CD14-positive monocyte (primary cell): ENCODE data around the gene SIAH1. TPM values are rescaled to one million over a fixed set of nuclear protein-coding genes. Genes with fewer than 3 reads are reported as not detected.

ENCODE experiments used
- DNase-seq, 3 donors: peaks; one replicate each; pipeline ENCODE4 v3.0.0-alpha.2; 2011 to 2022
- H2AFZ ChIP-seq: 2 replicates; pipeline ENCODE4 v1.6.0; 2012; ENCODE audit warnings: mild to moderate bottlenecking, low read depth, low read length, inconsistent platforms; ENCODE audit not compliant: insufficient read depth, poor library complexity, severe bottlenecking
- H3K27ac ChIP-seq, 2 donors: 1 replicate in 1 of 2; 2 replicates in 1 of 2; pipeline ENCODE4 v1.5.1; 2012 to 2013; ENCODE audit warnings: low read length in 2 of 2, control low read depth in 1 of 2, inconsistent platforms in 1 of 2, low read depth in 1 of 2, mild to moderate bottlenecking in 1 of 2
- H3K27me3 ChIP-seq, 2 donors: one replicate each; pipeline versions ENCODE4 v1.6.0 to v1.6.1; 2011 to 2013; ENCODE audit warnings: low read length in 2 of 2; ENCODE audit not compliant: control insufficient read depth in 2 of 2, insufficient read depth in 2 of 2
- H3K36me3 ChIP-seq, 2 donors: replicated peaks in 1 of 2; 1 replicate in 1 of 2; 2 replicates in 1 of 2; pipeline versions ENCODE4 v1.5.1 to v1.6.1; 2012 to 2013; ENCODE audit warnings: low read length in 2 of 2, control low read depth in 1 of 2, inconsistent platforms in 1 of 2, mild to moderate bottlenecking in 1 of 2; ENCODE audit not compliant: insufficient read depth in 2 of 2, control insufficient read depth in 1 of 2
- H3K4me1 ChIP-seq, 2 donors: 1 replicate in 1 of 2; 2 replicates in 1 of 2; pipeline versions ENCODE4 v1.5.1 to v1.6.1; 2012 to 2013; ENCODE audit warnings: low read length in 2 of 2, control low read depth in 1 of 2, inconsistent platforms in 1 of 2, mild to moderate bottlenecking in 1 of 2, moderate library complexity in 1 of 2; ENCODE audit not compliant: insufficient read depth in 2 of 2, control insufficient read depth in 1 of 2
- H3K4me2 ChIP-seq: replicated peaks from 2 replicates; pipeline ENCODE3; 2012; ENCODE audit warnings: low read length, moderate library complexity, mild to moderate bottlenecking; ENCODE audit not compliant: poor library complexity, severe bottlenecking; ENCODE audit errors: extremely low read depth
- H3K4me3 ChIP-seq, 3 experiments: fragments of 200-600 bp in 1 of 3; sonication (generic) in 1 of 3; replicated peaks in 1 of 3; 1 replicate in 2 of 3; 2 replicates in 1 of 3; pipeline ENCODE4 v1.5.1; 2011 to 2013; ENCODE audit warnings: low read length in 3 of 3, mild to moderate bottlenecking in 3 of 3, control low read depth in 2 of 3, low read depth in 2 of 3, inconsistent platforms in 1 of 3, moderate library complexity in 1 of 3
- H3K79me2 ChIP-seq: 2 replicates; pipeline ENCODE4 v1.6.0; 2012; ENCODE audit warnings: mild to moderate bottlenecking, control low read depth, inconsistent platforms, low read length, moderate library complexity; ENCODE audit not compliant: insufficient read depth
- H3K9ac ChIP-seq: 2 replicates; pipeline ENCODE4 v1.6.0; 2017; ENCODE audit warnings: low read length, mild to moderate bottlenecking; ENCODE audit not compliant: insufficient read depth, poor library complexity, severe bottlenecking
- H3K9me3 ChIP-seq, 2 donors: replicated peaks in 1 of 2; 1 replicate in 1 of 2; 2 replicates in 1 of 2; pipeline versions ENCODE4 v1.5.1 to v1.6.1; 2012 to 2013; ENCODE audit warnings: low read length in 2 of 2, control low read depth in 1 of 2; ENCODE audit not compliant: control insufficient read depth in 1 of 2, insufficient read depth in 1 of 2
- H4K20me1 ChIP-seq: 2 replicates; pipeline ENCODE4 v1.6.0; 2012; ENCODE audit warnings: mild to moderate bottlenecking, low read length, control low read depth, moderate library complexity; ENCODE audit not compliant: insufficient read depth
- H3K27ac Mint-ChIP-seq, 7 donors: one replicate each; pipeline ENCODE4 v1.8.0; 2020; ENCODE audit warnings: mild to moderate bottlenecking in 7 of 7, mixed read lengths in 7 of 7, moderate library complexity in 6 of 7, inconsistent platforms in 2 of 7
- H3K27me3 Mint-ChIP-seq, 3 donors: one replicate each; pipeline ENCODE4 v1.8.0; 2021 to 2022; ENCODE audit warnings: low read depth in 3 of 3, mild to moderate bottlenecking in 3 of 3, mixed read lengths in 3 of 3, moderate library complexity in 3 of 3, inconsistent platforms in 1 of 3
- H3K36me3 Mint-ChIP-seq, 2 donors: one replicate each; pipeline ENCODE4 v1.8.0; 2020; ENCODE audit warnings: mixed read lengths in 2 of 2, inconsistent platforms in 1 of 2, mild to moderate bottlenecking in 1 of 2
- H3K4me1 Mint-ChIP-seq: one replicate; pipeline ENCODE4 v1.8.0; 2020; ENCODE audit warnings: mild to moderate bottlenecking, mixed read lengths
- H3K4me3 Mint-ChIP-seq, 2 donors: one replicate each; pipeline ENCODE4 v1.8.0; 2020; ENCODE audit warnings: mild to moderate bottlenecking in 2 of 2, mixed read lengths in 2 of 2, moderate library complexity in 1 of 2
- H3K9me3 Mint-ChIP-seq, 7 donors: one replicate each; pipeline ENCODE4 v1.8.0; 2020 to 2022; ENCODE audit warnings: mixed read lengths in 7 of 7, mild to moderate bottlenecking in 6 of 7, moderate library complexity in 6 of 7, inconsistent platforms in 2 of 7
- WGBS: methylation state at CpG from one replicate; pipeline ENCODE4 v1.1.5; 2013; ENCODE audit warnings: missing lambda C conversion rate; ENCODE audit not compliant: insufficient coverage; 5-methylcytosine and 5-hydroxymethylcytosine counted together
- intact Hi-C, 2 donors: fragments of 100-400 bp; cut with micrococcal nuclease; formaldehyde crosslinking; loops; one replicate each; pipeline versions ENCODE4 v1.15.0 to v1.15.1; 2023
- polyA plus RNA-seq, 3 donors: library from polyadenylated mRNA; depleted of rRNA in 1 of 3; unstranded in 2 of 3; stranded (reverse) in 1 of 3; fragments of 300-500 nt in 2 of 3; fragments of >200 nt in 1 of 3; fragmentation: Illumina TruSeq in 2 of 3; gene quantifications; 1 replicate in 2 of 3; 2 replicates in 1 of 3; pipeline ENCODE4 v1.2.3, GENCODE V29; 2012 to 2021
- TF ChIP-seq, protein P1 (sequence below): fragments of 200-600 bp; IDR thresholded peaks from one replicate; pipeline ENCODE4 v1.8.0; 2022; ENCODE audit warnings: antibody characterized with exemption, mild to moderate bottlenecking

Gene SIAH1
- polyA plus RNA-seq, 3 donors: 4.9 to 11.8 (median 5.6) TPM

- peaks cover 29 to 38% of the 10 kb centered on the region in 2 donors for H3K4me1 ChIP-seq
- H2AFZ ChIP-seq: peak overlapping the region; percentile 57
- H3K9ac ChIP-seq: peak overlapping the region; percentile 86
- TF ChIP-seq, protein P1, sequence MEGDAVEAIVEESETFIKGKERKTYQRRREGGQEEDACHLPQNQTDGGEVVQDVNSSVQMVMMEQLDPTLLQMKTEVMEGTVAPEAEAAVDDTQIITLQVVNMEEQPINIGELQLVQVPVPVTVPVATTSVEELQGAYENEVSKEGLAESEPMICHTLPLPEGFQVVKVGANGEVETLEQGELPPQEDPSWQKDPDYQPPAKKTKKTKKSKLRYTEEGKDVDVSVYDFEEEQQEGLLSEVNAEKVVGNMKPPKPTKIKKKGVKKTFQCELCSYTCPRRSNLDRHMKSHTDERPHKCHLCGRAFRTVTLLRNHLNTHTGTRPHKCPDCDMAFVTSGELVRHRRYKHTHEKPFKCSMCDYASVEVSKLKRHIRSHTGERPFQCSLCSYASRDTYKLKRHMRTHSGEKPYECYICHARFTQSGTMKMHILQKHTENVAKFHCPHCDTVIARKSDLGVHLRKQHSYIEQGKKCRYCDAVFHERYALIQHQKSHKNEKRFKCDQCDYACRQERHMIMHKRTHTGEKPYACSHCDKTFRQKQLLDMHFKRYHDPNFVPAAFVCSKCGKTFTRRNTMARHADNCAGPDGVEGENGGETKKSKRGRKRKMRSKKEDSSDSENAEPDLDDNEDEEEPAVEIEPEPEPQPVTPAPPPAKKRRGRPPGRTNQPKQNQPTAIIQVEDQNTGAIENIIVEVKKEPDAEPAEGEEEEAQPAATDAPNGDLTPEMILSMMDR: no peak
- peaks cover 96% of the 10 kb centered on the region for H3K79me2 ChIP-seq
- peak overlapping the region; percentile 88 to 96 for H3K27ac ChIP-seq
- H3K36me3 ChIP-seq: peaks cover 8 to 14% of the 10 kb centered on the region in 2 donors
- H3K36me3 Mint-ChIP-seq: peaks cover 10 to 15% of the 10 kb centered on the region in 2 donors
- peaks cover 48% of the 10 kb centered on the region for H3K4me1 Mint-ChIP-seq
- H3K27me3 ChIP-seq: no peaks in the 10 kb centered on the region
- 5% methylated on average over 32 of the region's 33 CpGs for WGBS
- peak; percentile 73 to 82 (median 76) for DNase-seq
- H3K27me3 Mint-ChIP-seq: no peaks in the 10 kb centered on the region
- H3K9me3 Mint-ChIP-seq: no peaks in the 10 kb centered on the region
- H3K4me3 ChIP-seq: peak overlapping the region; percentile 65 to 96 (median 84)
- intact Hi-C loops: loop anchor here in 1 of 2 donors (2.0 kb wide), 1 partner anchor 17 kb away; no protein-coding TSS in a partner anchor
- H4K20me1 ChIP-seq: peaks cover 82% of the 10 kb centered on the region
- peak overlapping the region; percentile 73 to 93 for H3K4me3 Mint-ChIP-seq
- peak overlapping the region; percentile 84 for H3K4me2 ChIP-seq
- H3K9me3 ChIP-seq: no peaks in the 10 kb centered on the region
- H3K27ac Mint-ChIP-seq: peak overlapping the region; percentile 88 to 95 (median 90)
Observed at GRCh38 chr16:48365601-48366164, 19.5 kb downstream of the SIAH1 start.

DNA sequence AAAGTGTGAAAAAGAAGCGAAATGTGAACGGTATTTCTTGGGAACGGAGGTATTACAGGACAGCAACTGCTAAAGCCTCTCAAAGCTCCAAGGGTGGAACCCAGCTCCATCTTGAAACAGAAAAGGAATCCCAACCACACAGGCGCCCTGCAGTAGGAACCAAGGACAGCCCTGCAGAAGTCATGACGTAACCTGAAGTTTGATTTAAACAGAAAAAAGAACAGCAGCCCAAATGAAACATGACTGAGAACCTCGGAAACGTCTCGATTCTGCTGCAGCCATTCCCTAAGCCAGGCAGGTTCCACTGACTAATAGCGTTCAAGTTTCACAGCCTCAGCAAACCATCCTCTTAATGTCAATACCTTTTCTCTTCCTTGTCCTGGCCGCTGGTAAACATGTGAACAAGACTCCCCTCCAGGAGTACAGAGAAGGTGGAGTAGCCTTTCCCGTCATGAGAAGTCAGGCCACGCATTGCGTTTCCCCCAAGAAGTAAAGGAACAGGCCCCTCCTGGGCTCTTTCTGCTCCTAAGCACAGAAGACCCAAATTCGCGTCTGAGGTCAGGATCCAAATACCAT, 20.1 kb downstream of the SIAH1 start:
- peaks cover 81% of the 10 kb centered on the region for H4K20me1 ChIP-seq
- WGBS: 89% methylated on average over 8 of the region's 15 CpGs
- H3K4me3 ChIP-seq: peak overlapping the region in 2 of 3 experiments; percentile 65 to 84
- no peaks in the 10 kb centered on the region for H3K9me3 ChIP-seq
- TF ChIP-seq, protein P1: no peak
- H3K36me3 Mint-ChIP-seq: peaks cover 12 to 17% of the 10 kb centered on the region in 2 donors
- no peaks in the 10 kb centered on the region for H3K9me3 Mint-ChIP-seq
- peak overlapping the region; percentile 3 to 96 for H3K27ac ChIP-seq
- peaks cover 27 to 34% of the 10 kb centered on the region in 2 donors for H3K4me1 ChIP-seq
- no peaks in the 10 kb centered on the region for H3K27me3 Mint-ChIP-seq
- H3K79me2 ChIP-seq: peaks cover 96% of the 10 kb centered on the region
- no peak for DNase-seq
- H3K9ac ChIP-seq: peak overlapping the region; percentile 86
- peak overlapping the region; percentile 84 for H3K4me2 ChIP-seq
- H3K27ac Mint-ChIP-seq: peak overlapping the region; percentile 57 to 90 (median 84)
- H3K27me3 ChIP-seq: no peaks in the 10 kb centered on the region
- peaks cover 8 to 14% of the 10 kb centered on the region in 2 donors for H3K36me3 ChIP-seq
- H3K4me1 Mint-ChIP-seq: peaks cover 45% of the 10 kb centered on the region
- intact Hi-C loops: no loop called here
- H3K4me3 Mint-ChIP-seq: peak overlapping the region; percentile 73 to 93
- H2AFZ ChIP-seq: no peak overlapping the region
